Measurements from ENCODE around the gene VAMP5.

Gene VAMP5

GRCh38 chr2:85593023-85593422 lies 8.8 kb downstream of the VAMP5 start:
- no peak for TF ChIP-seq CTCF (conservative IDR thresholded peaks at IDR 0.05; ENCODE audit: low read depth, low read length)
- H3K4me3 ChIP-seq (ENCODE audit: low read length) = no peak overlapping the region
- no peak for DNase-seq (ENCODE audit: low read depth)

GRCh38 chr2:85594715-85595300 lies 10.6 kb downstream of the VAMP5 start:
- TF ChIP-seq CTCF (conservative IDR thresholded peaks at IDR 0.05; ENCODE audit: low read depth, low read length) = no peak
- DNase-seq (ENCODE audit: low read depth) = no peak
- H3K4me3 ChIP-seq (ENCODE audit: low read length) = peak overlapping the region; percentile 97

DNA sequence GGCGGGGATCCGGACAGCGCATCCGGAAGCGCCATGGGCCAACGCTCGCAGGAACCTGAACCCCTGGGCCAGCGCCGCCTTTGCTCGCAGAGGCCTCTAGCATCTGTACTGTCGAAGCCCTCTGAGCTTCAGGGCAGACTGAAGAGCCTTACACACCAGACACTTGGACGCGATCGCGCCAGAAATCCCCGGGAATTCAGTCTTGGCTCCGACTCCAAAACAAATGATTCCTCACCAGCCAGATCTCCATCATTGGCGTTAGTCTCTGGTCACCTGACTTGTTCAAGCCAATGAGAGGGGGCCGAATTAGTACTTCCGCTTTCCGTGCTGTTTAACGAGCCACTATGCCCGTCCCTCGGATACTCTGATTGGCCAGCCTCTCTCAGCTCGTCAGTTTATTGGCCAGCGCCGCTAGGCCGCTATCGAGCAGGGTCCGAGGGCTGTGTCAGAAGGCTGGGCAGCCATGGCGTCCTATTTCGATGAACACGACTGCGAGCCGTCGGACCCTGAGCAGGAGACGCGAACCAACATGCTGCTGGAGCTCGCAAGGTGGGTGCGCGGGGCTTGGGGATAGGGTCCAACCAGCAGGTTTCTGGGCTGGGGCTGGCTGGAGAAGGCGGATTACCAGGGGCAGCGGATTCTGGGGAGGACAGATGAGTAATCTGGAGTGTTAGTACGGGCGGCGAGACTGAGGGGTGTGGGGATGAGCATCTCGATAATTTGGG lies 11.2 kb downstream of the VAMP5 start, which contains the start of gene RNF181:
RNF181 (plus strand) TSS at position 445 of the 725 bp plus-strand sequence; CDS start at position 464, 19 bp downstream.
- H3K4me3 ChIP-seq (ENCODE audit: low read length) = peak within 1 kb of the TSS; percentile 97
- peak; percentile 97 for DNase-seq (ENCODE audit: low read depth)
- TF ChIP-seq CTCF (conservative IDR thresholded peaks at IDR 0.05; ENCODE audit: low read depth, low read length) = no peak

DNA sequence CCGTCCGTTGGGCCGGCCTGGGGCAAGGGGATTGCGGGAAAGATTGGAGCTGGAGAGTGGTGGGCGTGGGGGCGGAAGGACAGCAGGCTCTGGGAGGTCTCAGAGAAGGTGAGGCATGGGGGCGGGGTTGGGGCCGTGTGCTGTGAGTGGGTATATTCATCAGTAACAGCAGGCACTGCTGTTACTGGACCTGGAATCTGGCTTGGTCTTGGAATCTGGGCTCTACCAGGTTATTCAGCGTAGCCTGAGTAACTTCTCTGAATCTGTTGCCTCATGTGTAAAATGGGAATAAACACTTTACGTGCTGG lies 11.7 kb downstream of the VAMP5 start:
- H3K4me3 ChIP-seq (ENCODE audit: low read length) = peak overlapping the region; percentile 97
- TF ChIP-seq CTCF (conservative IDR thresholded peaks at IDR 0.05; ENCODE audit: low read depth, low read length) = no peak
- DNase-seq (ENCODE audit: low read depth) = no peak

GRCh38 chr2:85596486-85597143 lies 12.4 kb downstream of the VAMP5 start:
- DNase-seq (ENCODE audit: low read depth) = no peak
- TF ChIP-seq CTCF (conservative IDR thresholded peaks at IDR 0.05; ENCODE audit: low read depth, low read length) = no peak
- peak overlapping the region; percentile 97 for H3K4me3 ChIP-seq (ENCODE audit: low read length)

DNA sequence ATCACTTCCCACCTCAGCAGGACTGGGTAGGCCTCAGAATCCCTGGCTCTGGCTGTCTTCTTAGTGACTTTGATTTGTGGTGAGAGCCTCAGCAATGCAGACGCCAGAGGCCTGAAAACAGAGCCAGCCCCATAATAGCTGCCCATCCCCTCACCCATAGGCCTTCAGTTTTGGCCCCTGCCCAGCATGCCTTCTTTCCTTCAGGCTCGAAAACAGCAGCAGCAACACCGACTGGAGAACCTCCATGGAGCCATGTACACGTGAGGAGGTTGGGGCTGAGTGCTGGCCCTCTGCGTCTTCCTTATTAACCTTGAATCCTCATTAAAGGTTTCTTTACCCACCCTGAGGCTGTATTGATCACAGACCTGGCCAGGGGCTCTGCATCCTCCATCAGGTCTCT lies 13.0 kb downstream of the VAMP5 start:
- no peak for TF ChIP-seq CTCF (conservative IDR thresholded peaks at IDR 0.05; ENCODE audit: low read depth, low read length)
- H3K4me3 ChIP-seq (ENCODE audit: low read length) = no peak overlapping the region
- DNase-seq (ENCODE audit: low read depth) = no peak

All from retinal pigment epithelial cell (primary cell).